Right lobe of liver (tissue), 4 donors: ENCODE results near the gene LRCH1.

Experiments used
- POLR2A ChIP-seq: fragments of 450-650 bp; IDR thresholded peaks from one replicate; pipeline ENCODE4 v1.6.1; 2017; ENCODE audit warnings: antibody characterized with exemption, mild to moderate bottlenecking
- TF ChIP-seq, protein P1 (sequence below), 4 donors: fragments of 200-600 bp in 3 of 4; fragments of 450-650 bp in 1 of 4; IDR thresholded peaks; one replicate each; pipeline versions ENCODE4 v1.5.1 to v1.8.0; 2016 to 2022; ENCODE audit warnings: antibody characterized with exemption in 4 of 4, mild to moderate bottlenecking in 2 of 4
- donor health status: DM: no; HTN: no; CAD: no.
- donor health status: DM: no; HTN: no; CAD: no.
- donor health status: DM: no; HTN: yes; CAD: no.

DNA sequence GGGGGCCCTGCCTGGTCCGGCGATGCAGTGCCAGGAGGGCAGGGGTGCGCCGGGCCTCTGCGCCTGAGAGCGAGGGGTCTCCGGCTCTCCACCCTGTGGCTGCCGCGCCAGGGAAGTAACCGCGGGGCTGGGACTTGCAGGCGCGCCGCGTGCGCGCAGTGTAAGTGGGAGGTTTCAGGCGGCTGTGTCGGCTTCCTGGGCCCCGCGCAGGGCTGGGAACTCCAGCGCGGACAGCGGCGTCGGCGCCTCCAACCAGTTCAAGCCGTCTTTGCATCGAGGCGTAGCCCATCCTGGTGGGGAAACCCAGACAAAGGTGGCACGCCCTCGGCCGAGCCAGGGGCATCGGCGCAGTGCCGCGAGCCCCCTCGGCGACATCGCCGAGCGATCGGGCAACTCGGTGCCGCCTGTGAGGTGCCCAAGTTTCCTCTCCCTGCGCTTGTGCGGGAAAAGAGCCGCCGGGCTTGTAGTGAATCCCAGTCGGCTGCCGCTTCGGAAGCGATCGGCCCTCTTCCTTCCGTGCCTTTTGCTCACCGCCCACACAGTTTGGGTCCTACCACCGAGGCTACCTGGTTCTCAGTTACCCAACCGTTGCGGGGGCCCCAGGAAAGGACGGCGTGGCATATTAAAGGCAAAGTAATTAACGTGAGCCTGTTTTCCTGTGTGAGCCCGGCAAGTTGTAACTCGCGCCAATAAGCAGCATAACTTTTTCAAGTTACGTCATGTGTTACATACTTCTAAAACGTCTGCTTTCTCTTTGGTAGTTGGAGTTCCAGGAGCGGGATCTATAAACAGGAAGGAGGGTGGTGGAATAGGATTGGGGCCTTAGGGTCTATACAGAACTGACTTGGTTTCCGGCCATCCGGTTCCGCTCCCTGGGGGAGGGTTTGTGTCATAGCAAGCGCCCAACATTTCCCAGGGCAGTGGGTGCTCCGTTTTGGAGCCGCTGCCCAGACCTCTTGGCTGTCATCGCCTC, 1.2 kb downstream of the LRCH1 start:
- TF ChIP-seq, protein P1, sequence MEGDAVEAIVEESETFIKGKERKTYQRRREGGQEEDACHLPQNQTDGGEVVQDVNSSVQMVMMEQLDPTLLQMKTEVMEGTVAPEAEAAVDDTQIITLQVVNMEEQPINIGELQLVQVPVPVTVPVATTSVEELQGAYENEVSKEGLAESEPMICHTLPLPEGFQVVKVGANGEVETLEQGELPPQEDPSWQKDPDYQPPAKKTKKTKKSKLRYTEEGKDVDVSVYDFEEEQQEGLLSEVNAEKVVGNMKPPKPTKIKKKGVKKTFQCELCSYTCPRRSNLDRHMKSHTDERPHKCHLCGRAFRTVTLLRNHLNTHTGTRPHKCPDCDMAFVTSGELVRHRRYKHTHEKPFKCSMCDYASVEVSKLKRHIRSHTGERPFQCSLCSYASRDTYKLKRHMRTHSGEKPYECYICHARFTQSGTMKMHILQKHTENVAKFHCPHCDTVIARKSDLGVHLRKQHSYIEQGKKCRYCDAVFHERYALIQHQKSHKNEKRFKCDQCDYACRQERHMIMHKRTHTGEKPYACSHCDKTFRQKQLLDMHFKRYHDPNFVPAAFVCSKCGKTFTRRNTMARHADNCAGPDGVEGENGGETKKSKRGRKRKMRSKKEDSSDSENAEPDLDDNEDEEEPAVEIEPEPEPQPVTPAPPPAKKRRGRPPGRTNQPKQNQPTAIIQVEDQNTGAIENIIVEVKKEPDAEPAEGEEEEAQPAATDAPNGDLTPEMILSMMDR (IDR thresholded peaks at IDR 0.05) = peak; percentile 11 to 34 (median 28)
- peak; percentile 55 for TF ChIP-seq POLR2A
